ENCODE results near the gene UPB1.

UPB1 gene

DNA sequence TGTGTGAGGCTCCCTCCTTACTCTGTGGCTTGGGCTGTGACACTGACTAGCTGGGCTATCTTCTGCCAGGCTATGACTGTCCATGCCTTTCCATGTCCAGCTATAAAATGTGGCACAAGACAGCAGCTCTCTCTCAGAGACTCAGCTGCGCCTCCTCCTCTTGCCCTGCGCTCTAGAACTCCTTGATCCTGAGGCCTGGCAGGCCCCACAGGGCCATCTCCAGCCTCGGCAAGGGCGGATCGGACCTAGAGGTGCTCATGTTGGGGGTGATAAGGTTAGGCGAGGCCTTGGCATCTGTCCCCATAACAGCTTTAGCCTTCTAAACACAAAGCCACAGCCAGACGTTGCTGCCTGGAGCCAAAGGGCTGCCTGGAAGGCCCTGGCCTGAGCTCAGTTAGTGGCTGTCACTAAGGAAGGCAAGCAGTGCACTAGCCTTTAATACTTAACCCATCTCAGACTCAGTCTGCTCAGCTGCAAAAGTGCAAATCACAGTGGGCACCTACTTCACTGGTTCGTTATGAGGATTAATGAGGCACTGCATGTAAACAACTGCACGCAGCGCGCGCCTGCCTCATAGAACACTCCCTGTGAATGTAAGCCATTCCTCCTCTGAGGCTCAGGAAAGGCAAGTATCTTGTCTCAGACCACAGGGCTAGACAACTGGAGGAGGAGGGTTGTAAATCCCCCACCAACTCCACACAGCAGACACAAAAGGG lies 58.6 kb downstream of the UPB1 start:
- Histone ChIP-seq H3K4me2 (ENCODE audit: low read depth, low read length, poor library complexity, severe bottlenecking) (peak overlapping the region; percentile 88), H2AFZ (ENCODE audit: low read length) (no peak overlapping the region), H3K27me3 (ENCODE audit: insufficient read depth, low read length, poor library complexity, severe bottlenecking) (peaks cover 4% of the 10 kb centered on the region), H3K4me3 (ENCODE audit: low read length, poor library complexity, severe bottlenecking) (peak overlapping the region; percentile 97), H4K20me1 (ENCODE audit: insufficient read depth, low read length, poor library complexity, severe bottlenecking) (peaks cover 60% of the 10 kb centered on the region), H3F3A (ENCODE audit: low read depth) (no peaks in the 10 kb centered on the region), H3K9me2 (replicated peaks; ENCODE audit: low read depth, low read length) (no peaks in the 10 kb centered on the region), H3K9ac (ENCODE audit: low read depth, low read length, poor library complexity, severe bottlenecking) (peak overlapping the region; percentile 98), H3K4me1 (ENCODE audit: insufficient read depth, low read length, poor library complexity, severe bottlenecking) (peaks cover 52% of the 10 kb centered on the region), H3K9me3 (ENCODE audit: insufficient read depth, low read depth, low read length) (no peaks in the 10 kb centered on the region), H3K36me3 (ENCODE audit: insufficient read depth, low read length) (peaks cover 12% of the 10 kb centered on the region), H3K79me2 (ENCODE audit: insufficient read depth, low read length) (peaks cover 92% of the 10 kb centered on the region)
- TF ChIP-seq CTCF (conservative IDR thresholded peaks at IDR 0.05; ENCODE audit: low read length) (no peak), EZH2phosphoT487 (IDR thresholded peaks at IDR 0.05; ENCODE audit: borderline replicate concordance) (no peak)

GRCh38 chr22:24554313-24555164 lies 59.4 kb downstream of the UPB1 start, which contains the start of gene GUCD1:
GUCD1 (minus strand) TSS chr22:24555138; CDS start chr22:24554991, 147 bp downstream.
- no peaks in the 10 kb centered on the region for H3K9me2 ChIP-seq (replicated peaks; ENCODE audit: low read depth, low read length)
- no peak for TF ChIP-seq CTCF (conservative IDR thresholded peaks at IDR 0.05; ENCODE audit: low read length)
- no peak for TF ChIP-seq EZH2phosphoT487 (IDR thresholded peaks at IDR 0.05; ENCODE audit: borderline replicate concordance)
- H3K36me3 ChIP-seq (ENCODE audit: insufficient read depth, low read length) = peaks cover 20% of the 10 kb centered on the region
- peaks cover 92% of the 10 kb centered on the region for H3K79me2 ChIP-seq (ENCODE audit: insufficient read depth, low read length)
- peaks cover 60% of the 10 kb centered on the region for H3K4me1 ChIP-seq (ENCODE audit: insufficient read depth, low read length, poor library complexity, severe bottlenecking)
- H3F3A ChIP-seq (ENCODE audit: low read depth) = no peaks in the 10 kb centered on the region
- H3K27me3 ChIP-seq (ENCODE audit: insufficient read depth, low read length, poor library complexity, severe bottlenecking) = peaks cover 4% of the 10 kb centered on the region
- no peaks in the 10 kb centered on the region for H3K9me3 ChIP-seq (ENCODE audit: insufficient read depth, low read depth, low read length)
- peak within 1 kb of the TSS; percentile 97 for H3K4me3 ChIP-seq (ENCODE audit: low read length, poor library complexity, severe bottlenecking)
- H2AFZ ChIP-seq (ENCODE audit: low read length) = peak within 1 kb of the TSS; percentile 91
- H4K20me1 ChIP-seq (ENCODE audit: insufficient read depth, low read length, poor library complexity, severe bottlenecking) = peaks cover 67% of the 10 kb centered on the region
- peak within 1 kb of the TSS; percentile 98 for H3K9ac ChIP-seq (ENCODE audit: low read depth, low read length, poor library complexity, severe bottlenecking)
- H3K4me2 ChIP-seq (ENCODE audit: low read depth, low read length, poor library complexity, severe bottlenecking) = peak within 1 kb of the TSS; percentile 93

DNA sequence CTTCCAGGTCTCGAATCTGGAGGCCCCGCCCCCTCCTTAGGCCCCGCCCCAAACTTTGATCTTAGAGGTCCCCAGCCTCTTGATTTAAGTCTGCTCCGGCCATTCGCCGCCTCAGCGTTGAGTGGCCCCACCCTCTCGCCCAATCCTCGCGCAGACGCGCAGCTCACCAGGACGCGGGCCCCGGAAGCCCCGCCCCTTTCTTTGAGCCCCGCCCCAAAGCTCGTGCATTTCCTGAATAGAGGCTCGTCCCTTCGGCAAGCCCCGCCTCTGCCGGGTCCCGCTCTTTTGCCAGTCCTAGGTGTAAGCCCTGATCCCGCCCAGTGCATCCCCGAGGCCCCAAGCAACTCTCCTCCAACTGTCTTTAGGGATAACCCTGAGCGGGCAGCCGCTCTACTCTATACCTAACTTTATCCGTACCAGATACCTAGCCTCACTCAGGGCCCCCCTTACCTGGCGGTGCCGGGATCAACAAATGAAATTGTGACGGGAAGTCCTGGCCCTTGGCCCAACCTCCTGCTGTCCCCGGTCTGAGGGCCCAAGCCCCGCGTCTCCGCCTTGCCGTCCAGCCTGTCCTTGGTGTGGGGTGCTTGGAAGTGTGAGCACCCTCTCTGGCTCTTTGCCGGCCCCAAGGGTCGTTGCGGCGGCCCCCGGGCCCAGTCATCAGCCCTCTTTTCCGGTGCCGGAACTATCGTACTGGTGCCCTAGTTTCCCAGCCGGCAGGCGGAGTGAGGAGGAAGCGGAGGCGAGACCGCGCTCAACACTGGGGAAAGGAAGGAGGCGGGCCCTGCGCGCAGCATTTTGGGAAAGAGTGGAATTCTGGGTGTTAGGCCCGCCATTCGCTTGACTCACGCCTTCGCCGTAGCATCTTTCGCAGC lies 60.3 kb downstream of the UPB1 start, which contains the start of gene SNRPD3:
Gene SNRPD3, plus strand, starts transcription at position 835 of the 875 bp plus-strand sequence. CDS start 1,676 bp downstream, outside the sequence.
- Histone ChIP-seq H3K36me3 (ENCODE audit: insufficient read depth, low read length) (peaks cover 22% of the 10 kb centered on the region), H2AFZ (ENCODE audit: low read length) (peak within 1 kb of the TSS; percentile 91), H3F3A (ENCODE audit: low read depth) (no peaks in the 10 kb centered on the region), H3K9me3 (ENCODE audit: insufficient read depth, low read depth, low read length) (no peaks in the 10 kb centered on the region), H3K4me2 (ENCODE audit: low read depth, low read length, poor library complexity, severe bottlenecking) (peak within 1 kb of the TSS; percentile 93), H3K27me3 (ENCODE audit: insufficient read depth, low read length, poor library complexity, severe bottlenecking) (peaks cover 4% of the 10 kb centered on the region), H4K20me1 (ENCODE audit: insufficient read depth, low read length, poor library complexity, severe bottlenecking) (peaks cover 72% of the 10 kb centered on the region), H3K9me2 (replicated peaks; ENCODE audit: low read depth, low read length) (no peaks in the 10 kb centered on the region), H3K79me2 (ENCODE audit: insufficient read depth, low read length) (peaks cover 89% of the 10 kb centered on the region), H3K4me3 (ENCODE audit: low read length, poor library complexity, severe bottlenecking) (peak within 1 kb of the TSS; percentile 97), H3K9ac (ENCODE audit: low read depth, low read length, poor library complexity, severe bottlenecking) (peak within 1 kb of the TSS; percentile 98), H3K4me1 (ENCODE audit: insufficient read depth, low read length, poor library complexity, severe bottlenecking) (peaks cover 56% of the 10 kb centered on the region)
- TF ChIP-seq EZH2phosphoT487 (IDR thresholded peaks at IDR 0.05; ENCODE audit: borderline replicate concordance) (no peak), CTCF (conservative IDR thresholded peaks at IDR 0.05; ENCODE audit: low read length) (no peak)
